Esophagus squamous epithelium (tissue), 5 donors: ENCODE data around the gene LBP. TPM values are rescaled to one million over a fixed set of nuclear protein-coding genes. Genes with fewer than 3 reads are reported as not detected.
"Not testable (repeated sequence)": the region's sequence is repeated elsewhere in the genome, so short reads cannot be mapped to it uniquely, and the experiment has no call there.

Experiments
- DNase-seq: peaks from one replicate; lab custom pipeline; 2025; lab: John Stamatoyannopoulos, UW
- H3K27ac ChIP-seq, 4 donors: fragments of 200-600 bp; sonication (generic); one replicate each; pipeline ENCODE4 v1.5.1; 2016 to 2019; ENCODE audit warnings: mild to moderate bottlenecking in 1 of 4
- H3K27me3 ChIP-seq, 4 donors: fragments of 200-600 bp; sonication (generic); 1 replicate in 3 of 4; 2 replicates in 1 of 4; pipeline versions ENCODE4 v1.5.1 to v1.6.0; 2017 to 2021; ENCODE audit warnings: antibody characterized with exemption in 1 of 4
- H3K36me3 ChIP-seq, 3 donors: fragments of 200-600 bp; sonication (generic); one replicate each; pipeline ENCODE4 v1.5.1; 2016 to 2019
- H3K4me1 ChIP-seq, 3 donors: fragments of 200-600 bp; sonication (generic); one replicate each; pipeline ENCODE4 v1.5.1; 2017 to 2019
- H3K4me3 ChIP-seq, 4 donors: fragments of 200-600 bp; sonication (generic); 1 replicate in 3 of 4; 2 replicates in 1 of 4; pipeline ENCODE4 v1.5.1; 2016 to 2019; ENCODE audit warnings: mild to moderate bottlenecking in 2 of 4, moderate library complexity in 1 of 4
- H3K9me3 ChIP-seq, 3 donors: fragments of 200-600 bp; sonication (generic); one replicate each; pipeline ENCODE4 v1.5.1; 2016 to 2019
- CTCF ChIP-seq, 6 experiments: fragments of 450-650 bp in 4 of 6; fragments of 200-600 bp in 2 of 6; sonication (generic) in 2 of 6; IDR thresholded peaks; one replicate each; pipeline ENCODE4 v1.5.1; 2016 to 2019; ENCODE audit warnings: antibody characterized with exemption in 6 of 6, mild to moderate bottlenecking in 4 of 6, moderate library complexity in 4 of 6
- POLR2A ChIP-seq, 4 donors: fragments of 450-650 bp; IDR thresholded peaks; one replicate each; pipeline ENCODE4 v1.6.1; 2017; ENCODE audit warnings: antibody characterized with exemption in 4 of 4, mild to moderate bottlenecking in 4 of 4, moderate library complexity in 3 of 4
- WGBS, 2 donors: methylation state at CpG; one replicate each; pipeline ENCODE4 v1.1.5; 2018; 5-methylcytosine and 5-hydroxymethylcytosine counted together
- intact Hi-C: fragments of 100-400 bp; cut with DNase I; formaldehyde crosslinking; loops from one replicate; pipeline ENCODE4 v1.15.0; 2022
- total RNA-seq, 4 donors: library from RNA; depleted of rRNA; stranded (reverse); fragments of >200 nt; gene quantifications; one replicate each; pipeline ENCODE4 v1.1.0, GENCODE V29; 2016
- donor health status: DM: yes; HTN: yes; CAD: no.

The LBP gene
- total RNA-seq, 4 donors from 2014 or later: 0.18 TPM; not detected in 3

GRCh38 chr20:38331814-38332213, 14.5 kb upstream of the LBP start:
- TF ChIP-seq POLR2A (IDR thresholded peaks at IDR 0.05) (no peak), CTCF (IDR thresholded peaks at IDR 0.05) (no peak)
- Histone ChIP-seq H3K27me3 (peaks cover 0 to 55% (median 0%) of the 10 kb centered on the region in 4 donors), H3K36me3 (no peaks in the 10 kb centered on the region), H3K9me3 (no peaks in the 10 kb centered on the region), H3K4me1 (no peaks in the 10 kb centered on the region), H3K27ac (no peak overlapping the region), H3K4me3 (no peak overlapping the region)
- DNase-seq: no peak
- 70 to 77% methylated on average over 8 of the region's 8 CpGs for WGBS, 2 donors
- intact Hi-C loops: no loop called here

- Histone ChIP-seq H3K27me3 (peaks cover 0 to 65% (median 0%) of the 10 kb centered on the region in 4 donors), H3K4me3 (no peak overlapping the region), H3K36me3 (no peaks in the 10 kb centered on the region), H3K4me1 (no peaks in the 10 kb centered on the region), H3K27ac (no peak overlapping the region), H3K9me3 (peaks cover 0 to 7% (median 6%) of the 10 kb centered on the region in 3 donors)
- DNase-seq: no peak
- TF ChIP-seq CTCF (IDR thresholded peaks at IDR 0.05): no peak
- no peak for TF ChIP-seq POLR2A (IDR thresholded peaks at IDR 0.05)
- intact Hi-C loops: no loop called here
- 75 to 79% methylated on average over 3 to 8 of the region's 8 CpGs for WGBS, 2 donors
Measured at GRCh38 chr20:38334016-38334415, 12.3 kb upstream of the LBP start.

- DNase-seq: no peak
- 46 to 62% methylated on average over 5 to 6 of the region's 7 CpGs for WGBS, 2 donors
- intact Hi-C loops: no loop called here
- Histone ChIP-seq H3K4me1 (no peaks in the 10 kb centered on the region), H3K27ac (no peak overlapping the region), H3K36me3 (no peaks in the 10 kb centered on the region), H3K27me3 (peaks cover 0 to 47% (median 0%) of the 10 kb centered on the region in 4 donors), H3K4me3 (no peak overlapping the region), H3K9me3 (peaks cover 0 to 7% (median 6%) of the 10 kb centered on the region in 3 donors)
- no peak for TF ChIP-seq POLR2A (IDR thresholded peaks at IDR 0.05)
- TF ChIP-seq CTCF (IDR thresholded peaks at IDR 0.05): no peak
Measured at GRCh38 chr20:38336726-38337125, 9.6 kb upstream of the LBP start.

GRCh38 chr20:38337561-38338140, 8.6 kb upstream of the LBP start:
- DNase-seq: no peak
- H3K27me3 ChIP-seq: peaks cover 0 to 44% (median 0%) of the 10 kb centered on the region in 4 donors
- no peaks in the 10 kb centered on the region for H3K4me1 ChIP-seq
- 27 to 32% methylated on average over 6 of the region's 6 CpGs for WGBS, 2 donors
- H3K27ac ChIP-seq: no peak overlapping the region
- TF ChIP-seq CTCF (IDR thresholded peaks at IDR 0.05) (peak in 3 of 6 experiments; percentile 17 to 58 (median 18)), POLR2A (IDR thresholded peaks at IDR 0.05) (no peak)
- H3K9me3 ChIP-seq: peaks cover 0 to 7% (median 6%) of the 10 kb centered on the region in 3 donors
- H3K36me3 ChIP-seq: no peaks in the 10 kb centered on the region
- intact Hi-C loops: no loop called here
- H3K4me3 ChIP-seq: no peak overlapping the region

GRCh38 chr20:38338849-38339520, 7.3 kb upstream of the LBP start:
- Histone ChIP-seq H3K27ac (no peak overlapping the region), H3K4me3 (no peak overlapping the region), H3K9me3 (peaks cover 0 to 7% (median 6%) of the 10 kb centered on the region in 3 donors), H3K27me3 (peaks cover 0 to 44% (median 0%) of the 10 kb centered on the region in 4 donors), H3K36me3 (no peaks in the 10 kb centered on the region), H3K4me1 (peaks cover 0 to 4% (median 0%) of the 10 kb centered on the region in 3 donors)
- TF ChIP-seq POLR2A (IDR thresholded peaks at IDR 0.05): no peak
- peak in 3 of 6 experiments; percentile 8 to 30 (median 12) for TF ChIP-seq CTCF (IDR thresholded peaks at IDR 0.05)
- 38 to 47% methylated on average over 7 of the region's 7 CpGs for WGBS, 2 donors
- DNase-seq: no peak
- intact Hi-C loops: no loop called here

GRCh38 chr20:38339521-38339896, 6.8 kb upstream of the LBP start:
- H3K4me3 ChIP-seq, H3K4me1 ChIP-seq, H3K27ac ChIP-seq, H3K9me3 ChIP-seq, intact Hi-C loops, H3K36me3 ChIP-seq, DNase-seq: not testable (repeated sequence)
- peaks cover 0 to 44% (median 0%) of the 10 kb centered on the region in 4 donors for H3K27me3 ChIP-seq
- 77 to 82% methylated on average over 8 of the region's 8 CpGs for WGBS, 2 donors
